GM18511 (cell line): Measurements from ENCODE around the gene CRYAA.
A peak's percentile ranks its signal among the peaks of the same experiment; 100 is the strongest.
"Not testable (repeated sequence)": the region's sequence is repeated elsewhere in the genome, so short reads cannot be mapped to it uniquely, and the experiment has no call there.

Source experiments
- ATAC-seq: cut with Tn5 transposase; IDR thresholded peaks from one replicate; pipeline ENCODE4 v1.9.1; 2021; ENCODE audit warnings: mild to moderate bottlenecking, moderate library complexity; ENCODE audit not compliant: unreplicated experiment

The CRYAA gene

DNA sequence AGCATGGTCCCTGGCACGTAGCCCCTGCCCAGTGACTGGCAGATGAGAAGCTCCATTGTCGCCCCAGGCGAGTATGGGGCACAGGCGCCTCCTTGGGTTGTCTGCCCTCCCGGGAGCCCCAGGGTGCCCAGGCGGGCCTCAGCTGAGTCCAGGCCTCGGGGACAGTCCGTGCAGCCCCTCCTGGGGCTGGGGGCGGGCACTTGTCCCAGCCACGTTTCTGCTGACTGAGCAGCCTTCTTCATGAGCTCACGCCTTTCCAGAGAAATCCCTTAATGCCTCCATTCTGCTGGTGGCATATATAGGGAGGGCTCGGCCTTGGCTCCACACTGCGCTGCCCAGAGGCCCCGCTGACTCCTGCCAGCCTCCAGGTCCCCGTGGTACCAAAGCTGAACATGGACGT is at the start of gene CRYAA:
CRYAA (plus strand) TSS at position 301 of the 400 bp plus-strand sequence; CDS start at position 393, 92 bp downstream.
- ATAC-seq = not testable (repeated sequence)

DNA sequence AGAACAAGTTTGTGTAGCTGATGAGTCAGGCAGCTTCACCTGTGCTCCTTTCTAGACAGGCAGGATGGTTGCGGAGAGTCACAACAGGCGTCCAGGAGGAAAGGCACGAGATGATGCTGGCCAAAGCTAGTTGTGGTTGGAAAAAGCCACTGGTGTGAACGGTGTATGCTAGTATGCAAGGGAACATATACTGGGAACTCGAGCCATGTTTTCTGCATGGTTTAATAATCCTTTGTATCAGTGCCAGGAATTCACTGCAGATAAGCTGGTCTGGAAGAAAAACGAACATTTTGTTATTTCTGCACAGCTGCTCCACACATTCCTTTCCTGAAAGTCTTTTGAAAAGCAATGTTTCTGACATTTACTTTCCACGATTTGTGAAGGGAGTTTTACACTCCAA is 38.7 kb upstream of the CRYAA start:
- ATAC-seq = not testable (repeated sequence)

DNA sequence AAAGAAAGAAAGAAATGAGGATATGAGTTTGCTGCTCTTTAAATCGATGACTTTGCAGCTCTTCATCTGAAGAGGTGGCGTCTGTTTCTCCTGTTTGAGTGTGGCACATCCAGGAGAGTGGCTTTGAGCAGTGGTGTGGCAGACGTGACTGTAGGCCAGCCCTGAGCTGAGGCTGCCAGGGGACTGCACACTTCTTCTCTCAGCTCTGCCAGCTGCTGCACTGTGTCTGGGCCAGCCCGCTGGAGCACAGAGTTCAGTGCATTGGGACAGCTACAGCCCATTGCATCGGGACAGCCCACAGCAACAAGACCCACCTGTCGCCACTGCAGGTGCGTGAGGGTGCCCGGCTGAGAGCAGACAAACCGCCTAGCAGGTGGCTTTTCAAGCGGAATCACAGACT is 34.3 kb upstream of the CRYAA start:
- not testable (repeated sequence) for ATAC-seq

DNA sequence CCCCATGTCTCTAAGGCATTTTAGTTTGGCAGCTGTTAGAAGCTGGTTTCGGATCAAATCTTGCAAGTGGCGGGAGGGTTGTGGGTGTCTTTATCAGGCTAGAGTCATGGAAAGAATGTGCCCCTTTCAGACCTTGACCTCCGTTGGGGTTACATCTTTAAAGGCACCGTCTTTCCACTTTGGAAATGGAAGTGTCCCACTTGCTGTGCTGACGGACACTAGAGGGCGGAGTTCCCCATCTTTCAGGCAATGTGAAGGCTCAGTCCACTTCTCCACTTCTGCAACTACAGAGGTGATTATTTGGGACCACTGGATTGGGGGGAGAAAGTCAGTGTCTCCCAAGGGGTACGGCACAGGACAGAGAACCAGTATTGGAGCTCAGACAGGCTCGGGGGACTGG is 29.9 kb upstream of the CRYAA start:
- not testable (repeated sequence) for ATAC-seq

GRCh38 chr21:43141407-43141806 is 27.4 kb upstream of the CRYAA start:
- ATAC-seq = not testable (repeated sequence)

DNA sequence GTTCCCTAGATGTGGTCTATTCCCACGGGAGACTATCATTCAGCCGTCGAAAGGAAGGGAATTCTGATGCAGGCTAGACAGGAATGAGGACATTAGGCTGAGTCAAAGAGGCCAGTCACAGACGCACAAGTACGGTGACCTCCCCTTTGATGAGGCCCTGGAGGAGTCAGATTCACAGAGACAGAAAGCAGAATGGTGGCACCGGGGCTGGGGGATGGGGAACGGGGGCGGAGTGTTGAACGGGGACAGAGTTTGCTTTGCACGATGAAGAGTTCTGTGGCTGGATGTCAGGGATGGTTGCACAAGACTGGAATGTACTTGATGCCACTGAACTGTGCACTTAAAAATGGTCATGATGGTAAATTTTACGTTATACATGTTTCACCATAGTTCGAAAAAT is 22.2 kb upstream of the CRYAA start:
- not testable (repeated sequence) for ATAC-seq

DNA sequence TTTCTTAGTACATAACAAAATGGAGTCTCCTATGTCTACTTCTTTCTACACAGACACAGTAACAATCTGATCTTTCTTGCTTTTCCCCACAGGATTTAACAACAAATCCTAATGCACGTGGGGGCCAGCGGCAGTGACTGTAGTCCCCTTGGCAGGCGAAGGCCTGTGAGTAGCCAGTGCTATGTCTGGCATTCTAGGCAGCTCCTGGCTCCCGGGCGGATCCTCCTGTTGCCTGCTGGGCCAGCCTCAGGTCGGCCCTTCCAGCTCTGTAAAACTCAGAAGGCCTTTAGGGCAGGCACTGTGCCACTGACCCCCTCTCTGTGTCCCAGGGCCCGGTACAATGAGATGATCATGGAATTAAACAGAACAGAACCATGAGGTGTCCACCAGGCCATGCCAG is 20.8 kb upstream of the CRYAA start:
- not testable (repeated sequence) for ATAC-seq

DNA sequence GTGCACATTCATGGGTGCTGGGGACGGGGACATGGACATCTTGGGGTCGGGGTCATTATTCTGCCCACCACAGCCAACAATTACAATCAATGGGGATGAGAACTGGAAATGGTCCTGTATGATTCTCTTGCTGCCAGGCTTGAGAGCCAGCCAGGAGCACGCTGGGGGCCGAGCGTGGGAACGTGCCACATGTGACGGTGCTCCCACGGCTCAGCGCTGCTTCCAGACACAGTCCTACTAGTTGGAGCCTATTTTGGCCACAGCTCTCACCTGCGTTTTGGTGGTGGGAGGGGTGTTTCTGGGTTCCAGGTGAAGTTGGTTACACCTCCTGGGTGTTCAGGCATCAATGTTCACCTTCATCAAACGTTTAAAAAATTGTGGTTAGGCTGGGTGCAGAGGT is 19.5 kb upstream of the CRYAA start:
- not testable (repeated sequence) for ATAC-seq

- not testable (repeated sequence) for ATAC-seq
Measured at GRCh38 chr21:43153601-43154000, 15.2 kb upstream of the CRYAA start.

- not testable (repeated sequence) for ATAC-seq
Measured at GRCh38 chr21:43159279-43160175, 9.3 kb upstream of the CRYAA start.

DNA sequence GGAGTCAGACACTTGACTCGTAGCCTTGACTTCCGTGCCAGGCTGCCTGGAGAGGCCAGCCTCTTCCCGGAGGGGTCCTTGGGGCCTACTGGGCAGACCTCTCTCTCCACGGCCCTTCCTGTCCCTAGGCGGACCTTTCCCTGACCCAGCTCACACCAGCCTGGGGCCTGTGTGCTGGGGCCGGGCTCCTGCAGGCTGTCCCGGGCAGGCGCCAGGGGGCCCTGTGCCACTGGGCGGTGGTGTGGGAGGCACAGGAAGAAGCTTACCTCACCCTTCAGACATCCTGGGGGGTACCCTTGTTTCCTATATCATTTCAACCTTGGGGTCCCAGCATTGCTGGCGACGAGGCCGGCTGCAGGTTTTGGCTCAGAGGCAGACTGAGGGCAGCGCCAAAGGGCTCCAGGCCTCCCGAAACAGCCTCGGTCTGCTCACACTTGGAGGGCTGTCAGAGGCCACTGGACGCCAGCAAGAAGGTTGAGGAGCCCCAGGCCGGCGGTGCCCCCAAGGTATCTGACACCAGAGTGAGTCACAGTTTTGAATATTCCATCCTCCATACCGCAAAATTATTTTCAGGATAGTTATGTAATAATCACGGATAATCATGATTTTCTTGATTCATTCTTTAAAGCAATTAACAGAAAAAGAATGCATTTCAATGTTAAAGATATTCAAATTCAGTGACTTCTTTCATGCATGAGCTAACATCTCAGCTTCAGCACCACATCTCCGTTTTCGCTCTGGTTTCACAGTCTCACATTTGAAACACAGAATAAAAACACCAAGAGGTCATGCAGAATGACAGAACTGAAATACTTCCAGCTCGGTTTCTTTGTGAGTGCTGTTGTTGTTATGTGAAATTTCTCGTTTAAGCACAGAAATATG is 6.7 kb upstream of the CRYAA start:
- ATAC-seq = not testable (repeated sequence)

- not testable (repeated sequence) for ATAC-seq
Measured at GRCh38 chr21:43162708-43163205, 6.1 kb upstream of the CRYAA start.

GRCh38 chr21:43164823-43165222 is 4.0 kb upstream of the CRYAA start:
- not testable (repeated sequence) for ATAC-seq

GRCh38 chr21:43165734-43166133 is 3.1 kb upstream of the CRYAA start:
- ATAC-seq = not testable (repeated sequence)

DNA sequence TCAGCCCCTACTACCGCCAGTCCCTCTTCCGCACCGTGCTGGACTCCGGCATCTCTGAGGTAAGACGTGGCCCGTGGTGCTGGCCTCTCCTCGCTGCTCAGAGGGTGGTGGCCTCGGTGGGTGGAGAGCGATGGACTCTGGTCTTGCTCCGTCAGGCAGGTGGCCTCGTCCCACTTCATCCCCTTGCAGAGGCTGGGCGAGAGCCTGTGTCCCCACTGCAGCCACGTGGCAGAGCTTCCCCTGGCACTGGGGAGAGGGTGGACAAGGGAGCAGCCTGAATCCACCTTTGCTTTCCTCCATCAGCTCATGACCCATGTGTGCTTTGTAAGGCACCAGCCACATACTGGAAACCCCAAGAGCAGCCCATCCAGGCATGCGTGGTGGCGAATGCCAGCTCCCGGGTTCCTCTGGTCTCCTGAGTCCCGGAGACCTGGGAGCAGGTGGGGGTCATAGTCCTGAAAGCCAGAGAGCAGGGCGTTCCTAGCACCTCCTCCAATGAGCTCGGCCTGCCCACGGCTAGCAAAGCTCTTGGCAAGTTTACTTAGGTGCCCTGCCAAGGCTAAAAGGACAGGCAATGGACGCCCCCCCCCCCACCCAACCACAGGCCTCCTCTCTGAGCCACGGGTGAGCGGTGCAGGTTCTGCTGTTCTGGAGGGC is 550 bp downstream of the CRYAA start:
- ATAC-seq = not testable (repeated sequence)

DNA sequence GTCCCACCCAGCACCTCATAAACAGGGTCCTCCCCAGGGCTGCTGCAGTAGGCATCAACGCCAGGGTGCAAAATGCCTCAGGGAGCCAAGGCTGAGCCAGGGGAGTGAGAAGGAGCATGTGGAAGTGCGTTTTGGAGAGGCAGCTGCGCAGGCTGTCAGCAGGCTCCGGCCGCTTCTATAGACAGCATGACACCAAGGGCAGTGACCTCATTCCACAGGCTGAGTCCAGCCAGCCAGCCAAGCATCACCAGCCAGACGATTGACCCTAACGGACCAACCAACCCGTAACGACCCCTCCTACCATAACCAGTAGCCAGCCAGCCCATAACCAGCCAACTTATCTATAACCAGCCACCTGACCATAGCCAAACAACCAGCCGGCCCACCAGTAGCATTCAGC is 1.1 kb downstream of the CRYAA start:
- not testable (repeated sequence) for ATAC-seq

DNA sequence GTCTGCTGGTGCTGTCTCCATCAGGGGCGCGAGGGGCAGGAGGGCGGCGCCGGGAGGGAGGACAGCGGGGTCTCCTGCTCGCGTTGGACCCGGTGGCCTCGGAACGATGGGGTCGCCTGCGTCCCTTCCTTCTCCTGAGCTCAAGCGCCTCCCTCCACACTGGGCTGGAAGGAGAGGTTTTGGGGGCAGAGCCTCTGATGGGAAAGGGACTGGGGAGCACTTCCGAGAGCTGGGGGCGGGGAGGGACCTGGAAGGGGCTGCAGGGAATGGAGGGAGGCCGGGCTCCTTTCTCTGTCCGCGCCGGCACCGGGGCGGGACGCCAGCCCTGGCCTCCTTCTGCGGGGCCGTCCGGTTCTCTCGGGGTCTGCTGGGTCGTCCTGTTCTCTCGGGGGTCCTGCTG is 4.0 kb downstream of the CRYAA start:
- ATAC-seq = not testable (repeated sequence)

DNA sequence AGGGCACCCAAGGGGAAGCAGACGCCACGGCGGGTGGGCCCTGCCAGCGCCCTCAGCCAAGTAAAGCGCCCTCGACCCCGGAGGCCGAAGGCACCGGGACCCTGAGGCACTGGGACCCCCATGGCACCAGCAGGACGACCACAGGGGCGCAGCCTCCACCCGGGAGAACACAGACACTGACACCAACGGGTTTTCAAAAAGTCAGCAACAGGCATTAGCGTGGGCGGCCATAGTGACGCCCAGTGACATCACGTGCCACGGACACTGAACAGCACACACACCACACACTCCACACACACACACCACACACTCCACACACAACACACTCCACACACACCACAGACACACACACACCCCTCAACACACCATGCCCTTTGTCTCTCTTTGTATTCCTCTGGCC is 4.6 kb downstream of the CRYAA start:
- not testable (repeated sequence) for ATAC-seq

GRCh38 chr21:43173930-43174329 is 5.1 kb downstream of the CRYAA start:
- not testable (repeated sequence) for ATAC-seq

DNA sequence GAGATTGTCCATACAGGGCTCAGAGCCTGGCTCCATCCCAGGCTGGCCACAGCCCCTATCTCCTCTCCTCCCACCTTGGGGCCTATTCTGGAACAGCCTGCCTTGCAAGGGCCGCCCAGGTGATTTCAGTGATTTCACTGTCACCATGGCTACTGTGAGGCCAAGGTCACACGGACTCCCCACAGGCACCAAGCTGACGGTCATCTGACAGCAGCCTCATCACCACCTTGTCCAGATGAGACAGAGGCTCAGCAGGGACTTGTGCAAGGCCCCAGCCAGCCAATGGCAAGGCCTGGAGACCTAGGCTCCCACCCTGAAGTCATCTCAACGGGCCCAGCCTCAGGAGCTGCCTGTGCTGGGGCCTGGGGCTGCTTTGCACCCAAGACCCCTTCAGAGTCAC is 6.2 kb downstream of the CRYAA start:
- ATAC-seq = not testable (repeated sequence)

- ATAC-seq = peak; percentile 57
Measured at GRCh38 chr21:43176621-43177020, 7.8 kb downstream of the CRYAA start.
